ENCODE results near the gene KIRREL3.

KIRREL3 gene

GRCh38 chr11:126526471-126526870 lies 474.1 kb downstream of the KIRREL3 start:
- Mint-ChIP-seq H3K4me3 (no peak overlapping the region), H3K36me3 (ENCODE audit: low read depth) (no peaks in the 10 kb centered on the region), H3K9me3 (no peaks in the 10 kb centered on the region), H3K27me3 (peaks cover 11% of the 10 kb centered on the region), H3K4me1 (ENCODE audit: low read depth) (no peaks in the 10 kb centered on the region), H3K27ac (no peak overlapping the region)

- no peak overlapping the region for H3K27ac Mint-ChIP-seq
- no peak overlapping the region for H3K4me3 Mint-ChIP-seq
- no peaks in the 10 kb centered on the region for H3K36me3 Mint-ChIP-seq (ENCODE audit: low read depth)
- H3K4me1 Mint-ChIP-seq (ENCODE audit: low read depth) = no peaks in the 10 kb centered on the region
- peaks cover 9% of the 10 kb centered on the region for H3K27me3 Mint-ChIP-seq
- H3K9me3 Mint-ChIP-seq = no peaks in the 10 kb centered on the region
These were observed 474.9 kb downstream of the KIRREL3 start for GRCh38 chr11:126525702-126526101.

GRCh38 chr11:126525216-126525615 lies 475.4 kb downstream of the KIRREL3 start:
- H3K27me3 Mint-ChIP-seq = peaks cover 9% of the 10 kb centered on the region
- H3K4me3 Mint-ChIP-seq = no peak overlapping the region
- H3K4me1 Mint-ChIP-seq (ENCODE audit: low read depth) = no peaks in the 10 kb centered on the region

GRCh38 chr11:126523441-126524205 lies 476.9 kb downstream of the KIRREL3 start:
- H3K4me3 Mint-ChIP-seq = no peak overlapping the region
- peaks cover 9% of the 10 kb centered on the region for H3K27me3 Mint-ChIP-seq
- H3K36me3 Mint-ChIP-seq (ENCODE audit: low read depth) = no peaks in the 10 kb centered on the region
- H3K4me1 Mint-ChIP-seq (ENCODE audit: low read depth) = no peaks in the 10 kb centered on the region
- no peak overlapping the region for H3K27ac Mint-ChIP-seq
- H3K9me3 Mint-ChIP-seq = no peaks in the 10 kb centered on the region

More at GRCh38 chr11:126525216-126525615, 475.4 kb downstream of the KIRREL3 start:
- Mint-ChIP-seq H3K36me3 (ENCODE audit: low read depth) (no peaks in the 10 kb centered on the region), H3K9me3 (no peaks in the 10 kb centered on the region), H3K27ac (no peak overlapping the region)

- Mint-ChIP-seq H3K4me3 (no peak overlapping the region), H3K27me3 (peaks cover 9% of the 10 kb centered on the region), H3K9me3 (no peaks in the 10 kb centered on the region), H3K27ac (no peak overlapping the region), H3K4me1 (ENCODE audit: low read depth) (no peaks in the 10 kb centered on the region), H3K36me3 (ENCODE audit: low read depth) (no peaks in the 10 kb centered on the region)
These were observed 478.0 kb downstream of the KIRREL3 start for GRCh38 chr11:126522606-126523005.

GRCh38 chr11:126522152-126522551 lies 478.4 kb downstream of the KIRREL3 start:
- no peak overlapping the region for H3K27ac Mint-ChIP-seq
- H3K4me1 Mint-ChIP-seq (ENCODE audit: low read depth) = no peaks in the 10 kb centered on the region
- no peak overlapping the region for H3K4me3 Mint-ChIP-seq
- H3K9me3 Mint-ChIP-seq = no peaks in the 10 kb centered on the region
- H3K27me3 Mint-ChIP-seq = peaks cover 9% of the 10 kb centered on the region
- H3K36me3 Mint-ChIP-seq (ENCODE audit: low read depth) = no peaks in the 10 kb centered on the region

- Mint-ChIP-seq H3K4me1 (ENCODE audit: low read depth) (no peaks in the 10 kb centered on the region), H3K27me3 (peaks cover 12% of the 10 kb centered on the region), H3K27ac (no peak overlapping the region), H3K9me3 (no peaks in the 10 kb centered on the region), H3K4me3 (no peak overlapping the region), H3K36me3 (ENCODE audit: low read depth) (no peaks in the 10 kb centered on the region)
These were observed 479.4 kb downstream of the KIRREL3 start for GRCh38 chr11:126521196-126521595.

- H3K4me3 Mint-ChIP-seq = no peak overlapping the region
- no peak overlapping the region for H3K27ac Mint-ChIP-seq
- no peaks in the 10 kb centered on the region for H3K9me3 Mint-ChIP-seq
- H3K27me3 Mint-ChIP-seq = peaks cover 8% of the 10 kb centered on the region
- H3K36me3 Mint-ChIP-seq (ENCODE audit: low read depth) = no peaks in the 10 kb centered on the region
- H3K4me1 Mint-ChIP-seq (ENCODE audit: low read depth) = no peaks in the 10 kb centered on the region
These were observed 480.5 kb downstream of the KIRREL3 start for GRCh38 chr11:126519764-126520734.

- H3K27me3 Mint-ChIP-seq = peaks cover 8% of the 10 kb centered on the region
These were observed 481.4 kb downstream of the KIRREL3 start for GRCh38 chr11:126518972-126519690.

GRCh38 chr11:126518071-126518971 lies 482.2 kb downstream of the KIRREL3 start:
- Mint-ChIP-seq H3K27me3 (peaks cover 4% of the 10 kb centered on the region), H3K4me3 (no peak overlapping the region)

More at GRCh38 chr11:126518972-126519690, 481.4 kb downstream of the KIRREL3 start:
- Mint-ChIP-seq H3K4me3 (no peak overlapping the region), H3K27ac (no peak overlapping the region), H3K9me3 (no peaks in the 10 kb centered on the region), H3K4me1 (ENCODE audit: low read depth) (no peaks in the 10 kb centered on the region), H3K36me3 (ENCODE audit: low read depth) (no peaks in the 10 kb centered on the region)

GRCh38 chr11:126515501-126515900 lies 485.1 kb downstream of the KIRREL3 start:
- Mint-ChIP-seq H3K4me3 (no peak overlapping the region), H3K36me3 (ENCODE audit: low read depth) (no peaks in the 10 kb centered on the region), H3K9me3 (no peaks in the 10 kb centered on the region), H3K4me1 (ENCODE audit: low read depth) (no peaks in the 10 kb centered on the region), H3K27ac (no peak overlapping the region), H3K27me3 (peaks cover 7% of the 10 kb centered on the region)

More at GRCh38 chr11:126518071-126518971, 482.2 kb downstream of the KIRREL3 start:
- no peaks in the 10 kb centered on the region for H3K36me3 Mint-ChIP-seq (ENCODE audit: low read depth)
- H3K4me1 Mint-ChIP-seq (ENCODE audit: low read depth) = no peaks in the 10 kb centered on the region
- H3K9me3 Mint-ChIP-seq = no peaks in the 10 kb centered on the region
- no peak overlapping the region for H3K27ac Mint-ChIP-seq

GRCh38 chr11:126514061-126514693 lies 486.4 kb downstream of the KIRREL3 start:
- H3K27ac Mint-ChIP-seq = no peak overlapping the region
- H3K36me3 Mint-ChIP-seq (ENCODE audit: low read depth) = no peaks in the 10 kb centered on the region
- H3K9me3 Mint-ChIP-seq = no peaks in the 10 kb centered on the region
- no peaks in the 10 kb centered on the region for H3K4me1 Mint-ChIP-seq (ENCODE audit: low read depth)
- H3K27me3 Mint-ChIP-seq = peaks cover 7% of the 10 kb centered on the region
- H3K4me3 Mint-ChIP-seq = no peak overlapping the region
